DMS53 (cell line): Measurements from ENCODE around the gene PREB.

Experiments
- DNase-seq: peaks from one replicate; lab custom pipeline; 2025; lab: John Stamatoyannopoulos, UW

PREB gene

DNA sequence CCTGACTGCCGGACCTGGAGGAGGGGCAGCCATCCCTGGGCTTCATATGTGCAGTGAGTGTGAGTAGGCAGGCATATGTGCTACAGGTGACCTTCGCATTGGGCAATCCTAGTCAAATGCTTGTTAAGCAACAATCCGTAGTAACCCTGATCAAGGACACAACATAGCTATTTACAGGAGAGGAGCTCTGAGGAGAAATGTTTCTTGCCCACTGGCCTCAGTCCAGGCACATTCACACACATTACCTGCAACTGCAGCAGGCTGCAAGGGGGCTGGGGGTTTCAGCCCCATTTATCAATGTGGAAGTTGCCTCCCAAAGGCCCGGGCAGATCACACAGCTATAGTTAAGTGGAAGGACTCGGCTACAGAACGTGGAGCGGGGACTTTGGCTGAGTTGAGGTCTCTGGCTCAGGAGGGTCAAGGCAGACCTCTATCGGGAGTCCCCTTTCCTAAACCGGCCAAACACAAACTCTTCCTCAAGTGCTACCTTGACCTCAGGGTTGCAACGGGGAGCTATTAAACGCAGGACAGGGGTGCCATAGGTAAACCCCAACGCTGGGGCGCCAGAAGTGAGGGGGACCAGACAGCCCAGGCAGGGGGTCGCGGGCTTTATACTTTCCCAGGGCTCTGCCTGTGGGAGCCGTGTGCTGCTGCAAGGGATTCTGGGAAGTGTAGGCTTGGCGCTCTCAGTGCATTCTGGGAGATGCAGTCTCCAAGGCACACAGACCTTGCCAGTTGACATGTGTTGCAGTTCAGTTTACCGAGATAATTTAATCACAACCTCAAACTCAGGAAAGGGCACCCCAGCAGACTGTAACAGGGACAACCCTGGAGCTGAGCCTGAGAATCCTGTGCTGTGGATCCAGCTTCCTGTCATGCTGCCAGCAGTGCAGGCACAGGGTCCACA, 38.4 kb downstream of the PREB start:
- peak; percentile 66 for DNase-seq

DNA sequence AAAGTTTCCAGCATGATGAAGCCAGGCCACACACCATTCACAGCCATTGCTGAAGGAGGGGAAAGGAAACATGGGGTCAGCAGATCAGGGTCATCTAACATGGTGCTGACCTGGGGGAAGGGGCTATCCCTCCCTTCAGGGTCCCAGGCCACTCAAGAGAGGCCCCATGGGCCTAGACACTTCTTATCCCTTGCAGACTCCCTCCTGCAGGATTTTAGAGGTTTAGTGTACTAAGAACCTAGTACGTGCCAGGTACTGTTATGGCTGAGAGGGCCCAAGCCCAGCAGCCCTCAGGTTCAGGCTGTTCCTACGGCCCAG, 39.0 kb downstream of the PREB start:
- DNase-seq = no peak

DNA sequence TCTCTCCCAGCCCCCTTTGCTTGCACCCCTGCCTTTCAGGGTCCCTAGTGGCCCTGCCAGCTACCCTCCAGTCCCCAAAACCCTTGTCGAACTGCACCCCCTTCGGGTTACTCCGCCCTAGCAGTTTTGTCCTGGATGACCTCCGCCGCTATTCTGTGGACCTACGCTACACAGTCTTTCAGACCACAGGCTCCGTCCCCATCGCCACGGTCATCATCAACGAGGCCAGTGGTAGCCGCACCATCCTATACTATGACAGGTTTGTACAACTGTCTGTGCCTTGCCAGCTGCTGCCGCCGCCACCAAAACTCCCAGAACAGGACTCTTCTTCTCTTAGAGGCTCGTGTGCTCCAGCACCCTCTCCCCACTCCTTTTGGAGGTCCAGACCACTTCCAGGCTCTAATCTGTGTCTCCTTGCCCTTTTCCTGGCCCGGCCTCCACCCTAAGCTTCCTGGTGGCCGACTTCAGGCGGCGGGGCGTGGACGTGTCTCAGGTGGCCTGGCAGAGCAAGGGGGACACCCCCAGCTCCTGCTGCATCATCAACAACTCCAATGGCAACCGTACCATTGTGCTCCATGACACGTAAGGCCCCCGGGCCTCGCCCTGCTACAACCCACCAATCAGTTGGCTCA, 40.0 kb downstream of the PREB start:
- no peak for DNase-seq

DNA sequence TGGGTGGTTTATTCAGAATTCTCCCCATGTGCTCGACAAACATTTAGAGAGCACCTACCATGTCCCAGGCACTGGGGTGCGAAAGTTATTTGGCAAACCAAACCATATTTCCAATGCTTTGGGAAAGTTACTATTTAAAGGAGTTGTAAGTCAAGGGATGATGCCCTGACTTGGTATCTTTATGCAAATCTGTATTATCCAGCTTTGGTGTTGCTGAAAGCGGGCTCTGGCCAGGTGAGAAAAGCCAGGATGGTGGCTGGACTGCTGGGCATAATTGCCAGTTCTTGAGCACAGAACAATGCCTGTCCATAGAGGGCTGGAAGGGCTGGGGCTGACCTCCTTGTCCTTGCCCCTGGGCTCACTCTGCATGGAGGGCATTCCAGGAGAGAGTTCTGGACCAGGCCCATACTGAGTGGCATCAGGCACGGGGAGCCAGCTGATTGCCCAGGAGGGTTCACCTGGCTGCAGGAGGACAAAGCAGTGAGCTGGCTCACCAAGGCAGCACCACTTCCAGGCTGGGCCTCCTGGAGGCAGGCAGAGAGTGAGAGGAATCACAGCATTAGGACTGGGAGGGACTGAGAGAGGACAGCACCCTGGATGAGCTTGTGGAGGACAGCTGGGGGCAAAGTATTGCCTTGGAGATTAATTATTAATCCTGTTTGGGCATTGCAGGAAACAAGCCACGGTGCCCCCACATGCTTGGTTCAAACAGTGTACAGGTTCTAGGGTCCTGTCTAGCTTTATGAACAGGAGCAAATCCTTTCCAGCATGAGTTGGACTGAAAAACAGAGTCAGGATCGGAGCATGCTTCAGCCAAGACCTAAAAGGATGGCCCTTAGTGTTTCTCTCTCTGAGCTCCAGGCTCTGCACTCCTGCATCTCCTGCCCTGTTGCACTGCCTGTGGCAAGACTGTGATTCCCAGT, 40.7 kb downstream of the PREB start:
- DNase-seq = peak; percentile 43

DNA sequence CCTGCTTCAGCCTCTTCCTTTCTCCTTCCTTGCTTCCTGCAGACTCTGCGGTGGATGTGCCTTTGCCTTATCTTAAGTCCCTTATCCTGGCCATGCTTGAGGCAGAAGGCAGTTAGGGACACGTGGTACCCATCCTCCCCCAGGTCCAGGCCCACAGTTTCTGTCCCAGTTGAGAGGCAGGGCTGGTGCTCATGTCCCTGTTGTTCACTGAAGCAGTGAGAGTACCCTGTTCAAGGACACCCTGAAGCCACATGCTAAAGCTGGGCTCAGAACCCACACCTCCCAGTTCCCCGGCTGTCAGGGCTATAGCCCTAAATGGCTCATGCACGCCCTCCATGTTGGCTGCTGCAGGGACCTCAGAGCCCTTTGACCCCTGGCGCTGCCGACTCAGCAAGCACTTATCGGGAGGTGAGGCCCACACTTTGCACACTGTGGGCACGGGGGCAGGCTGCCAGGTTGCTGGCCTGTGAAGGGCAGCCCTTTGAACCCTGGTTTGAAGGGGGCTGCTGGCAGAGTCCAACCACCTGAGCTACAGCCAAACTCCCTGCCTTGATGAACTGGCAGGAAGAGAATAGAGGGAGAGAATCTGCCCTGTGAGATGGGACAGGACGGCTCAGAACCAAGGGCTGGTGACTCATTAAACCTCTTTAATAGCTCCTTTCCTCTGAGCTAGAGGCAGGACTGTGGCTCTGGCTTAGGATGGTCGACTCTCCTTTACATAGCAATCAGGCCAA, 41.6 kb downstream of the PREB start:
- no peak for DNase-seq

- no peak for DNase-seq
Measured at GRCh38 chr2:27091746-27092695, 42.4 kb downstream of the PREB start.

DNA sequence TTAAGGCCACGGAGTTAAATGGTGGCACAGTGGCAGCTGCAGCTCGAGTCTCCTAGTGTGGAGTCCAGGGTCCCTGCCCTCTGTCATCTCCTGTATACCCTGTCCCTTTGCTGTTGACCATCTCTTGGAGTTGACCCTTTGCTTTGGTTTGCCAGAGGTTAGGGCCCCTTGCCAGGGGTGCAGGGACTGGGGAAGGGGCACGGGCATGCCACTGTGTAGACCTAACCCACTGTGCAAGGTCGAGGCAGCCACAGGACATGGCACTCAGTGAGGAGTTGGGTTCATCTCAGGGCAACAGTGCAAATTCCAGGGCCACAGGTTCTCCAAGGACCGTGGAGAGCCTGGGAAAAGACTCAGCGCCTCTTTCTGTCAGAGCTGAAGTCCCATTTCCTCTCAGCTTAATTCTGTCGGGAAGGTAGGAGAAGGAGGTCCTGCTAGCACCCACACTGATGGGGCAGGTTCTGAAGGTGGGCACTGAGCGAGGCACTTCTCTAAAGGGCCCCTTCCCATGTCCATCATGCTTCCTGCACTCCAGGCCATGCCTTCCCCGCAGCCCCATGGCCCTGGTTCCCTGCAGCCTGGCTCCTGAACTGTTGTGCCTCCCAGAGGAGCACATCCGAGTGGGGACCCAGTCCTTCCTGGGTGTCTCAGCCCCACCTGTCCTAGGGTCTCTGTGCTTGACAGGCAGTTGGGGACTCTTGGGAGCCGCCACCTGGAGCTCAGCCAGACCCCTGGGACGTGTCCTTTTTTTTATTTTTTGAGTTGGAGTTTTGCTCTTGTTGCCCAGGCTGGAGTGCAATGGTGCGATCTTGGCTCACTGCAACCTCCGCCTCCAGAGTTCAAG, 45.1 kb downstream of the PREB start:
- no peak for DNase-seq

DNA sequence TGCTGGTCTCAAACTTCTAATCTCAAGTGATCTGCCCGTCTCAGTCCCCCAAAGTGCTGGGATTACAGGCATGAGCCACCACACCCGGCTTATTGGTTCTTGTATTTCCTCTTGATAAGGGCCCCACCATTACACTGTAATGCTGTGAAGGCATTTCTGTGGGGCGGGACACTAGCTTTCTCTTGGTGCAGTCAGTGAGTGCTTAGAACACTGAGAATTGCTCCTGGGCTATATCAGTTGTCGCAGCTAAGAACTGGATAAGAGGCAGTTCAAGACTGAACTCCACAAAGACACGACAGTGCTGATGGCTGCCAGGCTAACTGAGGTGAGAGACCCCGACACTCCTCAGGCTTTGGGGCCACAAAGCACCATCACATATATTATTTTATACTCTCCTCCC, 45.8 kb downstream of the PREB start:
- no peak for DNase-seq

GRCh38 chr2:27087823-27088410, 46.5 kb downstream of the PREB start:
- DNase-seq = no peak

DNA sequence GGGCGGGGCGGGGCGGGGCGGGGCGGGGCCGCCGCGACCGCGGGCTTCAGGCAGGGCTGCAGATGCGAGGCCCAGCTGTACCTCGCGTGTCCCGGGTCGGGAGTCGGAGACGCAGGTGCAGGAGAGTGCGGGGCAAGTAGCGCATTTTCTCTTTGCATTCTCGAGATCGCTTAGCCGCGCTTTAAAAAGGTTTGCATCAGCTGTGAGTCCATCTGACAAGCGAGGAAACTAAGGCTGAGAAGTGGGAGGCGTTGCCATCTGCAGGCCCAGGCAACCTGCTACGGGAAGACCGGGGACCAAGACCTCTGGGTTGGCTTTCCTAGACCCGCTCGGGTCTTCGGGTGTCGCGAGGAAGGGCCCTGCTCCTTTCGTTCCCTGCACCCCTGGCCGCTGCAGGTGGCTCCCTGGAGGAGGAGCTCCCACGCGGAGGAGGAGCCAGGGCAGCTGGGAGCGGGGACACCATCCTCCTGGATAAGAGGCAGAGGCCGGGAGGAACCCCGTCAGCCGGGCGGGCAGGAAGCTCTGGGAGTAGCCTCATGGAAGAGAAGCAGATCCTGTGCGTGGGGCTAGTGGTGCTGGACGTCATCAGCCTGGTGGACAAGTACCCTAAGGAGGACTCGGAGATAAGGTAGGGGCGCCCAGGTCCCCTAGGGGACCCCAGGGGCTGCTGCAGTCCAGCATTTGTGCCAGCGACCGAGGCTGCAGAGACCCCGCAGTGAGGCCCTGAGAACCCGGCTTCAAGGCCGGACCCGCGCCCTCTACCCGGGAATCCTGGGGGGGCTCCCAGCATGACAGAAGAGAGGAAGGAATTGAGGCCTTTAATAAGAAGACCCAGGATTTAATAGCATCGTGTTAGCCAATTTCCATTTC, 47.5 kb downstream of the PREB start, which contains the start of gene KHK:
Gene KHK, plus strand, starts transcription at position 49 of the 870 bp plus-strand sequence. Its CDS starts 488 bp downstream, at position 537.
- peak; percentile 86 for DNase-seq

- peak; percentile 94 for DNase-seq
Measured at GRCh38 chr2:27086090-27086723, 48.2 kb downstream of the PREB start.

GRCh38 chr2:27085673-27086089, 48.8 kb downstream of the PREB start:
- peak; percentile 65 for DNase-seq

DNA sequence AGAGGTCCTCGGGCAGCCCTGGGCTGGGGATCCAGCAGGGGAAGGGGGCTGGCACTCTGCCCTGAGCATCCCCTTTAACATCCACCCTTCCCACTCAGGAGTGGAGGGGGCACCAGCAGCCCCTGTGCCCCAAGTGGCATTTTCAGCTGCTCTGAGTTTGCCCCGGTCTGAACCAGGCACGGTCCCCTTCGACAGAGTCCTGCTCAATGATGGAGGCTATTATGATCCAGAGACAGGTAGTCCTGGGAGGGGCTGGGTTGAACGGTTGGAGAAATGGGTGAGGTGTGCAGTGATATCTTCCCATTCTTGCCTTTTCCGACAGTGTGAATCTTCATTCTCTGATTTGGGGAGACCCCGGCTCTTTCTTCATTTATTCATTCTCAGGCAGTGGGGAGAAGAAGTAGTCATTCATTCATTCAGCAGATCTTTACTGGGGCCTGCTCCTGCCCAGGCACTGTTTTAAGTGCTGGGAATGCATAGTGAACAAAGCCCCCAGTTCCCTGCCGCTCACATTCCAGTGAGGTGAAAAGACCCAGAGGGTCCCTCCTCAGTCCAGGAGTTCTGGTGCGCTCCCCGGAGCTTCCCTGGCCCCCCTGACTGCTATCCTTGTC, 49.3 kb downstream of the PREB start:
- DNase-seq = no peak

DNA sequence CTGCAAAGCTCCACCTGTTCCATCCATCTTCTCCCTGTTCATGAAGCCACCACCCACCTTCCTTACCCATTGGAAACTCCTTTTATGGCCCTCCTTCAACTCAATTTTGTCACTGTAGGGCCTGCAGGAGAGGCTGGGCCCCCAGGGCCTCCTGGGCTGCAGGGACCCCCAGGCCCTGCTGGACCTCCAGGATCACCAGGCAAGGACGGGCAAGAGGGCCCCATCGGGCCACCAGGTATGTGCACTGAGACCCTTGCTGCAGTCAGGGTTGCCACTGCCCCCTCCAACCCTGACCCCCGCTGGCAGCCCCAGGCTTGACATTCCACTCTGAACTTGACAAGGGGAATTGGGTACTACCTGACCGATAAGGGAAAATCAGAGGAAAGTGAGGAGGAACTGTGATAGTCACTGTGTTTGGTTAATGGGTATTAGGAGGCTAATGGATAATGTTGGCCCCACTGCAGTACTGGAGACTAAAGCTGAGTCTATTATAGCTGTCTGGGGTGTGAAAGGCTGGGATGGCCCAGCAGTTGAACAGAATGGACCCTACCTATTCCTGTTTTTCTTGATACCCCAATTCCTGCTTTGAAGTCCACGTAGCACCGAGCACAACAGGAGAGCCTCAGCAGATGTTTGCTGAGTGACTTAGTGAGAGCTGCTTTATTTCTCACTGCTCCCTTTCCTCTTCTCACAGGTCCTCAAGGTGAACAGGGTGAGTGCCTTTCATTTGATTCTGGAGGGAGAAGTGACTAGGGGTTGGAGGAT, 50.0 kb downstream of the PREB start:
- no peak for DNase-seq

GRCh38 chr2:27083410-27084296, 50.8 kb downstream of the PREB start:
- DNase-seq = peak; percentile 17
